Fibroblast of mammary gland (primary cell): ENCODE data around the gene MAGEF1.
A peak's percentile ranks its signal among the peaks of the same experiment; 100 is the strongest.

Source experiments
- DNase-seq: peaks from one replicate; pipeline ENCODE4 v3.0.0-alpha.2; 2010; ENCODE audit warnings: low read depth
- H3K4me3 ChIP-seq: 2 replicates; pipeline ENCODE4 v1.5.1; 2011; ENCODE audit warnings: low read depth, mild to moderate bottlenecking, low read length, moderate library complexity; ENCODE audit not compliant: control insufficient read depth
- CTCF ChIP-seq: conservative IDR thresholded peaks from 2 replicates; pipeline ENCODE4 v1.5.1; 2011; ENCODE audit warnings: low read depth, low read length, inconsistent platforms; ENCODE audit not compliant: control insufficient read depth, insufficient read depth

MAGEF1 gene

GRCh38 chr3:184719709-184720108 lies 7.8 kb upstream of the MAGEF1 start:
- no peak overlapping the region for H3K4me3 ChIP-seq
- DNase-seq: no peak
- no peak for TF ChIP-seq CTCF

GRCh38 chr3:184718431-184718830 lies 6.6 kb upstream of the MAGEF1 start:
- H3K4me3 ChIP-seq: no peak overlapping the region
- no peak for TF ChIP-seq CTCF
- DNase-seq: no peak

GRCh38 chr3:184717399-184717983 lies 5.6 kb upstream of the MAGEF1 start:
- no peak overlapping the region for H3K4me3 ChIP-seq
- TF ChIP-seq CTCF: no peak
- no peak for DNase-seq

- no peak for TF ChIP-seq CTCF
- no peak overlapping the region for H3K4me3 ChIP-seq
- peak; percentile 69 for DNase-seq
Measured at GRCh38 chr3:184716622-184717398, 4.9 kb upstream of the MAGEF1 start.

- DNase-seq: no peak
- no peak for TF ChIP-seq CTCF
- no peak overlapping the region for H3K4me3 ChIP-seq
Measured at GRCh38 chr3:184715943-184716621, 4.2 kb upstream of the MAGEF1 start.

- no peak overlapping the region for H3K4me3 ChIP-seq
- no peak for DNase-seq
- no peak for TF ChIP-seq CTCF
Measured at GRCh38 chr3:184713521-184713920, 1.7 kb upstream of the MAGEF1 start.
